GM18867 (cell line): ENCODE measurements around the gene SIX1.

Experiments used
- ATAC-seq: cut with Tn5 transposase; IDR thresholded peaks from one replicate; pipeline ENCODE4 v1.9.1; 2021; ENCODE audit warnings: mild to moderate bottlenecking, moderate library complexity; ENCODE audit not compliant: unreplicated experiment

The SIX1 gene

GRCh38 chr14:60643141-60643462 is 6.2 kb downstream of the SIX1 start:
- ATAC-seq = no peak

- no peak for ATAC-seq
Measured at GRCh38 chr14:60642270-60643140, 6.8 kb downstream of the SIX1 start.

- no peak for ATAC-seq
Measured at GRCh38 chr14:60641742-60642269, 7.5 kb downstream of the SIX1 start.

- no peak for ATAC-seq
Measured at GRCh38 chr14:60640859-60641741, 8.2 kb downstream of the SIX1 start.

GRCh38 chr14:60639674-60640073 is 9.6 kb downstream of the SIX1 start:
- no peak for ATAC-seq

- ATAC-seq = no peak
Measured at GRCh38 chr14:60637479-60638315, 11.6 kb downstream of the SIX1 start.

- ATAC-seq = no peak
Measured at GRCh38 chr14:60636879-60637478, 12.3 kb downstream of the SIX1 start.

- no peak for ATAC-seq
Measured at GRCh38 chr14:60634153-60634552, 15.1 kb downstream of the SIX1 start.

- peak; percentile 76 for ATAC-seq
Measured at GRCh38 chr14:60632777-60633176, 16.5 kb downstream of the SIX1 start.

GRCh38 chr14:60632257-60632656 is 17.0 kb downstream of the SIX1 start:
- peak; percentile 90 for ATAC-seq

GRCh38 chr14:60631842-60632241 is 17.4 kb downstream of the SIX1 start:
- ATAC-seq = no peak

- ATAC-seq = no peak
Measured at GRCh38 chr14:60630129-60630528, 19.1 kb downstream of the SIX1 start.

GRCh38 chr14:60628892-60629291 is 20.4 kb downstream of the SIX1 start:
- ATAC-seq = no peak

GRCh38 chr14:60622917-60623257 is 26.4 kb downstream of the SIX1 start:
- ATAC-seq = no peak

GRCh38 chr14:60622210-60622916 is 26.9 kb downstream of the SIX1 start:
- no peak for ATAC-seq

- no peak for ATAC-seq
Measured at GRCh38 chr14:60621386-60621785, 27.9 kb downstream of the SIX1 start.

- no peak for ATAC-seq
Measured at GRCh38 chr14:60618241-60618640, 31.0 kb downstream of the SIX1 start.

- ATAC-seq = no peak
Measured at GRCh38 chr14:60616461-60616959, 32.8 kb downstream of the SIX1 start.

- ATAC-seq = no peak
Measured at GRCh38 chr14:60602291-60602690, 47.0 kb downstream of the SIX1 start.

- no peak for ATAC-seq
Measured at GRCh38 chr14:60599727-60600126, 49.5 kb downstream of the SIX1 start.
